ENCODE measurements around the gene OR2H1. TPM values are rescaled to one million over a fixed set of nuclear protein-coding genes. Genes with fewer than 3 reads are reported as not detected.

Gene OR2H1
- not detected in 2 replicates for total RNA-seq (2011; cell fraction: chromatin; rRNA removed; ENCODE audit: low replicate concordance)
- total RNA-seq (2011; cell fraction: nucleolus; rRNA removed) = not detected in 2 replicates
- not detected in 2 replicates for total RNA-seq (2011; cell fraction: nucleoplasm; rRNA removed)
- total RNA-seq (2014; rRNA removed) (not detected in 2 replicates), total RNA-seq (2014; rRNA removed; fragmentation: Illumina TruSeq; extraction: Trizol) (not detected in 2 replicates), total RNA-seq (2015; rRNA removed; fragmentation: Illumina TruSeq; extraction: Trizol) (not detected in 2 replicates), total RNA-seq (2021) (not detected in 2 replicates), polyA plus RNA-seq (2011; rRNA removed) (not detected in 2 replicates), polyA plus RNA-seq (2014; fragmentation: Illumina TruSeq; extraction: Trizol) (not detected in 2 replicates), polyA plus RNA-seq (2014; fragmentation: Nextera tagmentation; extraction: Ambion mirVana) (not detected), polyA plus RNA-seq (2014; rRNA removed) (not detected in 2 replicates), polyA minus RNA-seq (2011; rRNA and poly(A)+ RNA removed) (not detected in 2 replicates), Bru-seq, nascent RNA (not detected), BruChase-seq, experiment 1, labeled RNA remaining after a 2-hour chase (not detected), BruChase-seq, experiment 2, labeled RNA remaining after a 6-hour chase (not detected)
- not detected in 2 replicates for polyA plus RNA-seq (2011; cell fraction: cytosol; rRNA removed)
- 0.10 and 0.20 TPM in 2 replicates for polyA plus RNA-seq (2011; cell fraction: nucleus; rRNA removed)
- polyA plus RNA-seq (2012) = not detected in 2 replicates
- not detected in 2 replicates for polyA minus RNA-seq (2011; cell fraction: cytosol; rRNA and poly(A)+ RNA removed)
- not detected in 2 replicates for polyA minus RNA-seq (2011; cell fraction: nucleus; rRNA and poly(A)+ RNA removed)
- long read RNA-seq, experiment 1 = 0 reads
- long read RNA-seq, experiment 2 = 0 reads
- long read RNA-seq, experiment 3 = 0 reads

GRCh38 chr6:29456971-29457370 lies at the start of gene OR2H1, which contains the start of gene OR11A1:
OR2H1 (plus strand) TSS chr6:29457155; CDS start chr6:29461770, 4,615 bp downstream.
OR11A1 (minus strand) TSS chr6:29457071; CDS start chr6:29427641, 29,430 bp downstream.
- POLR2A ChIA-PET = no interaction called here
- TF ChIP-seq, protein P1, sequence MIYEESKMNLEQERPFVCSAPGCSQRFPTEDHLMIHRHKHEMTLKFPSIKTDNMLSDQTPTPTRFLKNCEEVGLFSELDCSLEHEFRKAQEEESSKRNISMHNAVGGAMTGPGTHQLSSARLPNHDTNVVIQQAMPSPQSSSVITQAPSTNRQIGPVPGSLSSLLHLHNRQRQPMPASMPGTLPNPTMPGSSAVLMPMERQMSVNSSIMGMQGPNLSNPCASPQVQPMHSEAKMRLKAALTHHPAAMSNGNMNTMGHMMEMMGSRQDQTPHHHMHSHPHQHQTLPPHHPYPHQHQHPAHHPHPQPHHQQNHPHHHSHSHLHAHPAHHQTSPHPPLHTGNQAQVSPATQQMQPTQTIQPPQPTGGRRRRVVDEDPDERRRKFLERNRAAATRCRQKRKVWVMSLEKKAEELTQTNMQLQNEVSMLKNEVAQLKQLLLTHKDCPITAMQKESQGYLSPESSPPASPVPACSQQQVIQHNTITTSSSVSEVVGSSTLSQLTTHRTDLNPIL (CRISPR knock-in tag; IDR thresholded peaks at IDR 0.05) = no peak
- TF ChIP-seq NR0B1 (IDR thresholded peaks at IDR 0.05; ENCODE audit: partially characterized antibody) = no peak
- no peak for TF ChIP-seq NR2F6 (CRISPR knock-in tag; IDR thresholded peaks at IDR 0.05)

More at GRCh38 chr6:29456971-29457370, at the start of gene OR2H1, which contains the start of gene OR11A1:
- intact Hi-C loops (cut with micrococcal nuclease) (no loop called here), in situ Hi-C loops (cut with MboI) (no loop called here)
- whole genome bisulfite sequencing (ENCODE audit: insufficient coverage, low coverage, missing lambda C conversion rate) = 0% methylated on average over 2 of the region's 2 CpGs
- no peak for FAIRE-seq
- Histone ChIP-seq H3K4me1 (replicated peaks in 1 of 2; ENCODE audit: control insufficient read depth in 2 of 2, insufficient read depth in 2 of 2, low read length in 2 of 2) (no peaks in the 10 kb centered on the region), H3K9me3 (replicated peaks; ENCODE audit: control insufficient read depth, insufficient read depth, low read depth, low read length) (no peaks in the 10 kb centered on the region), H3K4me2 (ENCODE audit: insufficient read depth, low read length) (no peak within 1 kb of the TSS), H3K9me1 (ENCODE audit: control insufficient read depth, insufficient read depth, low read length) (no peaks in the 10 kb centered on the region), H3K79me2 (ENCODE audit: control insufficient read depth, insufficient read depth, low read length) (no peaks in the 10 kb centered on the region), H3K36me3 (ENCODE audit: control insufficient read depth, insufficient read depth, low read length) (no peaks in the 10 kb centered on the region), H2AFZ (ENCODE audit: low read depth, low read length) (no peak within 1 kb of the TSS), H3K27me3 (ENCODE audit: control insufficient read depth in 2 of 2, insufficient read depth in 2 of 2, low read length in 2 of 2) (peaks cover 5 to 6% of the 10 kb centered on the region in 2 experiments; a peak in 4 of 5 replicates), H3K27ac (ENCODE audit: extremely low read depth, low read depth, low read length) (no peak within 1 kb of the TSS), H3K9ac (ENCODE audit: insufficient read depth in 1 of 2, low read depth in 2 of 2, low read length in 2 of 2) (no peak within 1 kb of the TSS), H4K20me1 (replicated peaks; ENCODE audit: control insufficient read depth, insufficient read depth, low read length) (no peaks in the 10 kb centered on the region), H3K4me3 (no peak within 1 kb of the TSS)
- no peak for DNase-seq (ENCODE audit: extremely low read depth in 1 of 4, low spot score in 3 of 4)
- no TSS peak for BruUV-seq (replicated peaks)
- CTCF ChIA-PET (ENCODE audit: low intra/inter-chr PET ratio) = no interaction called here
- no peak for ATAC-seq
